Prostate gland (tissue), 2 donors: ENCODE results near the gene ELOA. TPM values are rescaled to one million over a fixed set of nuclear protein-coding genes. Genes with fewer than 3 reads are reported as not detected.
"Not testable (repeated sequence)": the region's sequence is repeated elsewhere in the genome, so short reads cannot be mapped to it uniquely, and the experiment has no call there.

ENCODE experiments used
- DNase-seq: peaks from one replicate; pipeline ENCODE4 v3.0.0-alpha.2; 2019; ENCODE audit warnings: low spot score
- H3K27ac ChIP-seq, 2 donors: fragments of 200-600 bp; sonication (generic); 2 replicates each; pipeline ENCODE4 v1.5.1; 2017 to 2019
- H3K27me3 ChIP-seq: fragments of 200-600 bp; sonication (generic); replicated peaks from 2 replicates; pipeline ENCODE4 v1.5.1; 2019; ENCODE audit not compliant: insufficient read depth
- H3K36me3 ChIP-seq, 2 donors: fragments of 200-600 bp; sonication (generic); 1 replicate in 1 of 2; 2 replicates in 1 of 2; pipeline versions ENCODE4 v1.5.1 to v1.8.1; 2017 to 2019
- H3K4me1 ChIP-seq: fragments of 200-600 bp; sonication (generic); replicated peaks from 2 replicates; pipeline ENCODE4 v1.5.1; 2019
- H3K4me3 ChIP-seq, 2 donors: fragments of 200-600 bp; sonication (generic); 2 replicates each; pipeline ENCODE4 v1.5.1; 2017 to 2019
- H3K9me3 ChIP-seq: fragments of 200-600 bp; sonication (generic); 2 replicates; pipeline ENCODE4 v1.5.1; 2017
- CTCF ChIP-seq, 4 experiments: fragments of 200-600 bp in 2 of 4; fragments of 450-650 bp in 2 of 4; sonication (generic) in 2 of 4; IDR thresholded peaks; 1 replicate in 3 of 4; 2 replicates in 1 of 4; pipeline ENCODE4 v1.5.1; 2016 to 2019; ENCODE audit warnings: antibody characterized with exemption in 4 of 4, mild to moderate bottlenecking in 2 of 4, moderate library complexity in 2 of 4
- POLR2A ChIP-seq: fragments of 450-650 bp; IDR thresholded peaks from one replicate; pipeline ENCODE4 v1.6.1; 2016; ENCODE audit warnings: antibody characterized with exemption, mild to moderate bottlenecking
- POLR2AphosphoS5 ChIP-seq: sonication (generic); formaldehyde crosslinking; IDR thresholded peaks from one replicate; pipeline ENCODE4 v1.6.1; 2017; ENCODE audit warnings: antibody characterized with exemption
- WGBS: methylation state at CpG from one replicate; pipeline ENCODE4 v1.1.5; 2018; 5-methylcytosine and 5-hydroxymethylcytosine counted together
- intact Hi-C: fragments of 100-400 bp; cut with DNase I; formaldehyde crosslinking; loops from one replicate; pipeline ENCODE4 v1.14.2; 2022
- total RNA-seq, 2 donors: library from RNA; depleted of rRNA; stranded (reverse); fragments of >200 nt; gene quantifications; one replicate each; pipeline ENCODE4 v1.1.0, GENCODE V29; 2016

The ELOA gene
- total RNA-seq, 2 donors from 2014 or later: 35.7 to 42.1 TPM

- intact Hi-C loops: no loop called here
- 69% methylated on average over 3 of the region's 3 CpGs for WGBS
- no peaks in the 10 kb centered on the region for H3K9me3 ChIP-seq
- DNase-seq: no peak
- H3K36me3 ChIP-seq: no peaks in the 10 kb centered on the region
- TF ChIP-seq CTCF (IDR thresholded peaks at IDR 0.05) (no peak), POLR2AphosphoS5 (peak; percentile 23)
- H3K4me1 ChIP-seq: peaks cover 6% of the 10 kb centered on the region
- peak overlapping the region in 1 of 2 donors; percentile 87 for H3K4me3 ChIP-seq
- no peak overlapping the region for H3K27ac ChIP-seq
- H3K27me3 ChIP-seq: no peaks in the 10 kb centered on the region
Observed at GRCh38 chr1:23779826-23780371, 36.6 kb downstream of the ELOA start.

- DNase-seq, intact Hi-C loops, H3K4me1 ChIP-seq, H3K9me3 ChIP-seq, H3K27me3 ChIP-seq, H3K4me3 ChIP-seq, H3K36me3 ChIP-seq: not testable (repeated sequence)
- 94% methylated on average over 11 of the region's 11 CpGs for WGBS
- H3K27ac ChIP-seq: peak overlapping the region in 1 of 2 donors; percentile 70
Observed at GRCh38 chr1:23783141-23783540, 39.9 kb downstream of the ELOA start.

GRCh38 chr1:23784846-23785245 is 41.6 kb downstream of the ELOA start:
- no peaks in the 10 kb centered on the region for H3K36me3 ChIP-seq
- intact Hi-C loops: no loop called here

GRCh38 chr1:23787701-23788100 is 44.4 kb downstream of the ELOA start:
- TF ChIP-seq CTCF (IDR thresholded peaks at IDR 0.05) (no peak), POLR2A (no peak), POLR2AphosphoS5 (no peak)
- no peak for DNase-seq
- H3K4me1 ChIP-seq: peaks cover 6% of the 10 kb centered on the region
- no peak overlapping the region for H3K27ac ChIP-seq
- no peaks in the 10 kb centered on the region for H3K9me3 ChIP-seq
- H3K27me3 ChIP-seq: no peaks in the 10 kb centered on the region
- no peaks in the 10 kb centered on the region for H3K36me3 ChIP-seq
- WGBS: 77% methylated on average over 3 of the region's 3 CpGs
- H3K4me3 ChIP-seq: no peak overlapping the region
- intact Hi-C loops: no loop called here

More at GRCh38 chr1:23784846-23785245, 41.6 kb downstream of the ELOA start:
- H3K4me3 ChIP-seq: no peak overlapping the region
- DNase-seq: peak; percentile 45
- no peak for TF ChIP-seq CTCF (IDR thresholded peaks at IDR 0.05)
- no peak for TF ChIP-seq POLR2A
- peak; percentile 84 for TF ChIP-seq POLR2AphosphoS5
- peaks cover 4% of the 10 kb centered on the region for H3K4me1 ChIP-seq
- H3K9me3 ChIP-seq: no peaks in the 10 kb centered on the region
- H3K27ac ChIP-seq: peak overlapping the region; percentile 19 to 70
- WGBS: 66% methylated on average over 4 of the region's 4 CpGs
- H3K27me3 ChIP-seq: no peaks in the 10 kb centered on the region

DNA sequence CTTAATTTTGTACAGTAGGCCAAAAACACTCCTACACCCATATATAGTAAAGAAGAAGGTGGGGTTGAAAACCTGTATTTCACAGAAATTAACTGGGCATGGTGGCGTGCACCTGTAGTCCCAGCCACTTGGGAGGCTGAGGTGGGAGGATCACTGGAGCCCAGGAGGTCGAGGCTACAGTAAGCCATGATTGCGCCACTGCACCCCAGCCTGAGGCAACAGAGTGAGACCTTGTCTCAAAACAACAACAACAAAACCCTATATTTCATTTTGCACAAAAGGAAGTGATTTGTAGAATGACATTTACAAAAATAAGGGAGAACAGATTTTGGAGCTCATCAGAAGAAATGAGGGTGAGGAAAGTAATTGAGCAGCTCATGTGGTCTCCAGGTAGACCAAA is 45.4 kb downstream of the ELOA start:
- H3K27me3 ChIP-seq: no peaks in the 10 kb centered on the region
- H3K36me3 ChIP-seq: no peaks in the 10 kb centered on the region
- H3K4me3 ChIP-seq: no peak overlapping the region
- H3K27ac ChIP-seq: no peak overlapping the region
- DNase-seq: no peak
- WGBS: 91% methylated on average over 3 of the region's 3 CpGs
- H3K4me1 ChIP-seq: peaks cover 16% of the 10 kb centered on the region
- no peaks in the 10 kb centered on the region for H3K9me3 ChIP-seq
- intact Hi-C loops: no loop called here
- TF ChIP-seq CTCF (IDR thresholded peaks at IDR 0.05) (no peak), POLR2AphosphoS5 (no peak), POLR2A (no peak)
